RWPE2 (cell line): ENCODE data around the gene SHH.
"Not testable (repeated sequence)": the region's sequence is repeated elsewhere in the genome, so short reads cannot be mapped to it uniquely, and the experiment has no call there.

ENCODE experiments used
- ATAC-seq: fragments of 200-7000 bp; cut with Tn5 transposase; 3 replicates; pipeline ENCODE4 v1.9.1; 2021; ENCODE audit warnings: low read depth
- DNase-seq: peaks from one replicate; pipeline ENCODE4 v3.0.0-alpha.2; 2020; ENCODE audit warnings: low spot score
- H3K27ac ChIP-seq: fragments of 450-650 bp; 2 replicates; pipeline ENCODE4 v1.5.1; 2017; ENCODE audit warnings: mild to moderate bottlenecking; ENCODE audit not compliant: poor library complexity, severe bottlenecking
- H3K27me3 ChIP-seq: fragments of 250-450 bp; sonication (Bioruptor Pico); 2 replicates; pipeline ENCODE4 v1.5.1; 2021; ENCODE audit warnings: mild to moderate bottlenecking, moderate library complexity; ENCODE audit not compliant: insufficient read depth, poor library complexity, severe bottlenecking
- H3K36me3 ChIP-seq: fragments of 250-450 bp; sonication (Bioruptor Pico); 2 replicates; pipeline ENCODE4 v1.5.1; 2020; ENCODE audit warnings: low read depth, mild to moderate bottlenecking, moderate library complexity
- H3K4me1 ChIP-seq: fragments of 250-450 bp; sonication (Bioruptor Pico); 2 replicates; pipeline ENCODE4 v1.5.1; 2021; ENCODE audit warnings: mild to moderate bottlenecking, moderate library complexity; ENCODE audit not compliant: insufficient read depth, poor library complexity, severe bottlenecking
- H3K4me3 ChIP-seq: fragments of 250-450 bp; sonication (Bioruptor Pico); 2 replicates; pipeline ENCODE4 v1.5.1; 2021; ENCODE audit warnings: mild to moderate bottlenecking, moderate library complexity; ENCODE audit not compliant: severe bottlenecking
- H3K9me3 ChIP-seq: fragments of 250-450 bp; sonication (Bioruptor Pico); 2 replicates; pipeline ENCODE4 v1.5.1; 2021; ENCODE audit warnings: mild to moderate bottlenecking, moderate library complexity; ENCODE audit not compliant: severe bottlenecking
- TF ChIP-seq, protein P1 (sequence below): fragments of 450-650 bp; IDR thresholded peaks from one replicate; pipeline ENCODE4 v1.5.1; 2017; ENCODE audit warnings: mild to moderate bottlenecking, moderate library complexity; ENCODE audit not compliant: poor library complexity, severe bottlenecking

The SHH gene

GRCh38 chr7:155818154-155818819 lies 6.0 kb upstream of the SHH start:
- H3K9me3 ChIP-seq = no peaks in the 10 kb centered on the region
- no peaks in the 10 kb centered on the region for H3K4me1 ChIP-seq
- peak; percentile 51 for DNase-seq
- no peak for ATAC-seq
- H3K36me3 ChIP-seq = no peaks in the 10 kb centered on the region
- peaks cover 8% of the 10 kb centered on the region for H3K27me3 ChIP-seq
- TF ChIP-seq, protein P1, sequence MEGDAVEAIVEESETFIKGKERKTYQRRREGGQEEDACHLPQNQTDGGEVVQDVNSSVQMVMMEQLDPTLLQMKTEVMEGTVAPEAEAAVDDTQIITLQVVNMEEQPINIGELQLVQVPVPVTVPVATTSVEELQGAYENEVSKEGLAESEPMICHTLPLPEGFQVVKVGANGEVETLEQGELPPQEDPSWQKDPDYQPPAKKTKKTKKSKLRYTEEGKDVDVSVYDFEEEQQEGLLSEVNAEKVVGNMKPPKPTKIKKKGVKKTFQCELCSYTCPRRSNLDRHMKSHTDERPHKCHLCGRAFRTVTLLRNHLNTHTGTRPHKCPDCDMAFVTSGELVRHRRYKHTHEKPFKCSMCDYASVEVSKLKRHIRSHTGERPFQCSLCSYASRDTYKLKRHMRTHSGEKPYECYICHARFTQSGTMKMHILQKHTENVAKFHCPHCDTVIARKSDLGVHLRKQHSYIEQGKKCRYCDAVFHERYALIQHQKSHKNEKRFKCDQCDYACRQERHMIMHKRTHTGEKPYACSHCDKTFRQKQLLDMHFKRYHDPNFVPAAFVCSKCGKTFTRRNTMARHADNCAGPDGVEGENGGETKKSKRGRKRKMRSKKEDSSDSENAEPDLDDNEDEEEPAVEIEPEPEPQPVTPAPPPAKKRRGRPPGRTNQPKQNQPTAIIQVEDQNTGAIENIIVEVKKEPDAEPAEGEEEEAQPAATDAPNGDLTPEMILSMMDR = no peak
- H3K27ac ChIP-seq = no peak overlapping the region
- no peak overlapping the region for H3K4me3 ChIP-seq

DNA sequence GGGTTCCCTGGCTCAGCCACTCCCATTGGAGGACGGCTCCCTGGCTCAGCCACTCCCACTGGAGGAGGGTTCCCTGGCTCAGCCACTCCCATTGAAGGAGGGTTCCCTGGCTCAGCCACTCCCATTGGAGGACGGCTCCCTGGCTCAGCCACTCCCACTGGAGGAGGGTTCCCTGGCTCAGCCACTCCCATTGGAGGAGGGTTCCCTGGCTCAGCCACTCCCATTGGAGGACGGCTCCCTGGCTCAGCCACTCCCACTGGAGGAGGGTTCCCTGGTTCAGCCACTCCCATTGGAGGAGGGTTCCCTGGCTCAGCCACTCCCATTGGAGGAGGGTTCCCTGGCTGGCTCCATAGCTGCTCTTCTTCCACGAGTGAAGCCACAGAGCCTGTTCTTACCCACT lies 5.3 kb upstream of the SHH start:
- DNase-seq, H3K4me3 ChIP-seq, H3K36me3 ChIP-seq, H3K4me1 ChIP-seq, H3K27ac ChIP-seq, ATAC-seq, H3K9me3 ChIP-seq: not testable (repeated sequence)
- peaks cover 16% of the 10 kb centered on the region for H3K27me3 ChIP-seq

DNA sequence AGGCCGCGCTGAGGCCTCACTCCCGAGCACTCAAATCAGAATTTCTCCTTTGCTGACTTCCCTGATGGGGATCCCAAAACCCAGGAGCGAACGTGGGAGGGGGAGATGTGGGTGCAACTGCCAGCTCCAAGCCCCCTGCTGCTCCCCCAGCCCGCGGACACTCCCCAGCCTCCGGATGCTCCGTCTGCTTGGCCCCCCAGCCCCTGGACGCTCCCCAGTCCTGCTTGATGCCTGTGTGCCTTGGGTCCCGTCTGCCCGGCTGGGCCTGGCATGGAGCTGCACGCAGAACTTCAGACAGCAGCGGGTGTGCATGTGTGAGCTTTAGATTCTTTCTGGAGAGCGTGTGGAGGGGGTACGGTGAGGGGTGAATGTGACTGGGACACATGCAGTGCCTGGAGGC lies 4.7 kb upstream of the SHH start:
- Histone ChIP-seq H3K4me1 (no peaks in the 10 kb centered on the region), H3K27ac (no peak overlapping the region), H3K36me3 (no peaks in the 10 kb centered on the region), H3K27me3 (peaks cover 21% of the 10 kb centered on the region), H3K4me3 (no peak overlapping the region), H3K9me3 (no peaks in the 10 kb centered on the region)
- TF ChIP-seq, protein P1 = no peak
- DNase-seq = peak; percentile 48
- no peak for ATAC-seq

- Histone ChIP-seq H3K27me3 (peaks cover 30% of the 10 kb centered on the region), H3K4me1 (no peaks in the 10 kb centered on the region), H3K36me3 (no peaks in the 10 kb centered on the region), H3K4me3 (no peak overlapping the region), H3K9me3 (no peaks in the 10 kb centered on the region), H3K27ac (no peak overlapping the region)
- ATAC-seq (no peak), DNase-seq (peak; percentile 29)
- TF ChIP-seq, protein P1 = no peak
Observed at GRCh38 chr7:155816192-155816508, 3.9 kb upstream of the SHH start.

DNA sequence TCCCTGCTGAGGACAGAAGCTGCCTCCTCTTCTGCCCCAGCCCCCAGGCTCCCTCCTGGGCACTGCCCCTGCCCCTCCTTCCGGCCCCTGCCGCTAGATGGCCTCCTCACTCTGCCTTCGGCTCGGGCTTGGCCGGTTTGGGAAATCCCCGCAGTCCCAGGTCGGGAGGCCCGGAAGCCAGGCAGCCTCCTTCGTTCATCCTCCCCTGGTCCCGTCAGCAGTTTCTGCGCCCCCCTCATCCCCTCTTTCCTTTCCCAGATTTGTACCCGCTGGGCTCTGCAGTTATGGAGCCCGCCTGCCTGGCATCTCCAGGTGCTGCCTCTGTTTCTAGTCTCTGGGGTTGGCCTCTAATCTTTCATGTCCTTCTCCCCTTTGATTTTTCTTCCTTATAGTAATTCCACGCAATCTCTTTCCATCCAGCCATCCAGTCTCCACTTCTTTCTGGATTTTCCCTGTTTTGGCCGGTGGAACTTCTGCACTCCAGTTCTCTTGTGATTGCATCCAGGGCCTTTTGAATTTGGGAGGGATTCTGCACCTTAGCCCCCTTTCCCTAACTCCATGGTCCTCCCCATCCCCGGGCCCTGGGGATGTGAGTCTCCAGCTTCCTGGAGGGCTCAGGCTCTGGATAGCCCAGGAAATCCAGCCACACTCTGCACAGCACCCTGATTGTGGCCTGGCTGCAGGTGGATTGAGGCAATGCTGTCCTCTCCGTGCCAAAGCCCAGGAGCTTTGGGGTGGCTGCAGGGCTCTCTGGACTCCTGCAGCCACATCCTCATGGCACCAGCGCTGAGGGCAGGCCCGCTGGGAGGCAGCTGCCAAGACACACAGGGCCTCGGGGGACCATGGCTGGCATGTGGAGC lies 3.3 kb upstream of the SHH start:
- TF ChIP-seq, protein P1 = peak; percentile 80
- H3K9me3 ChIP-seq = no peaks in the 10 kb centered on the region
- no peak overlapping the region for H3K27ac ChIP-seq
- peak; percentile 71 for ATAC-seq
- H3K36me3 ChIP-seq = no peaks in the 10 kb centered on the region
- H3K27me3 ChIP-seq = peaks cover 36% of the 10 kb centered on the region
- H3K4me1 ChIP-seq = no peaks in the 10 kb centered on the region
- no peak overlapping the region for H3K4me3 ChIP-seq
- DNase-seq = peak; percentile 75
